PC-9 (cell line): ENCODE results near the gene KLHL15. TPM values are rescaled to one million over a fixed set of nuclear protein-coding genes. Genes with fewer than 3 reads are reported as not detected.
A peak's percentile ranks its signal among the peaks of the same experiment; 100 is the strongest.

Experiments used
- BruUV-seq: library from RNA; stranded (reverse); fragments of 400-500 nt; replicated peaks from 2 replicates; lab custom pipeline; 2021; lab: Mats Ljungman, UMichigan
- CTCF ChIA-PET: fragments of 300-600 bp; sonication (Branson Sonifier 250); formaldehyde crosslinking; loops from one replicate; lab custom pipeline; 2022; ENCODE audit warnings: antibody characterized with exemption; lab: Charles Lee
- POLR2A ChIA-PET: fragments of 300-600 bp; sonication (Branson Sonifier 250); formaldehyde crosslinking; loops from one replicate; lab custom pipeline; 2022; ENCODE audit warnings: antibody characterized with exemption; ENCODE audit not compliant: unreplicated experiment; lab: Charles Lee
- DNase-seq, 2 experiments: peaks; one replicate each; pipeline versions ENCODE4 v3.0.0 to v3.0.0-alpha.2; 2015 to 2022; ENCODE audit warnings: mixed read lengths in 1 of 2
- H2AFZ ChIP-seq: fragments of 200-600 bp; sonication (generic); 2 replicates; pipeline ENCODE4 v1.8.1; 2017; ENCODE audit warnings: antibody characterized with exemption
- H3F3A ChIP-seq: fragments of 200-600 bp; sonication (generic); 2 replicates; pipeline ENCODE4 v1.8.1; 2017; ENCODE audit warnings: antibody characterized with exemption, mild to moderate bottlenecking, low read depth; ENCODE audit not compliant: insufficient read depth
- H3K27ac ChIP-seq: fragments of 200-600 bp; sonication (generic); 2 replicates; pipeline ENCODE4 v1.6.1; 2016; ENCODE audit warnings: mixed run types
- H3K27me3 ChIP-seq: fragments of 200-600 bp; sonication (generic); 2 replicates; pipeline ENCODE4 v1.6.1; 2016; ENCODE audit warnings: low read depth, mixed run types; ENCODE audit not compliant: insufficient read depth
- H3K36me3 ChIP-seq: fragments of 200-600 bp; sonication (generic); 2 replicates; pipeline ENCODE4 v1.6.1; 2016; ENCODE audit warnings: low read depth, mixed run types
- H3K4me1 ChIP-seq: fragments of 200-600 bp; sonication (generic); replicated peaks from 2 replicates; pipeline ENCODE4 v1.6.1; 2016; ENCODE audit warnings: mixed run types; ENCODE audit not compliant: insufficient read depth
- H3K4me2 ChIP-seq: fragments of 200-600 bp; sonication (generic); 2 replicates; pipeline ENCODE4 v1.6.1; 2017; ENCODE audit warnings: mixed run types
- H3K4me3 ChIP-seq: fragments of 200-600 bp; sonication (generic); 2 replicates; pipeline ENCODE4 v1.6.1; 2016; ENCODE audit warnings: mixed run types
- H3K79me2 ChIP-seq: fragments of 200-600 bp; sonication (generic); 2 replicates; pipeline ENCODE4 v1.6.1; 2017; ENCODE audit warnings: low read depth, mixed run types
- H3K9me2 ChIP-seq: fragments of 200-600 bp; sonication (generic); 2 replicates; pipeline ENCODE4 v1.8.1; 2017; ENCODE audit warnings: mild to moderate bottlenecking; ENCODE audit not compliant: insufficient read depth
- H3K9me3 ChIP-seq: fragments of 200-600 bp; sonication (generic); 2 replicates; pipeline ENCODE4 v1.8.1; 2016; ENCODE audit warnings: low read depth; ENCODE audit not compliant: insufficient read depth
- H4K20me1 ChIP-seq: fragments of 200-600 bp; sonication (generic); 2 replicates; pipeline ENCODE4 v1.8.1; 2017; ENCODE audit not compliant: insufficient read depth
- EZH2 ChIP-seq: fragments of 200-600 bp; sonication (generic); IDR thresholded peaks from 2 replicates; pipeline ENCODE4 v1.8.0; 2017; ENCODE audit warnings: antibody characterized with exemption, low read depth
- intact Hi-C: fragments of 100-400 bp; cut with micrococcal nuclease; formaldehyde crosslinking; loops from one replicate; pipeline ENCODE4 v1.10.0; 2022; ENCODE audit not compliant: unreplicated experiment
- total RNA-seq: library from RNA; stranded (reverse); gene quantifications from 2 replicates; pipeline ENCODE4 v1.2.3, GENCODE V29; 2021
- TF ChIP-seq, protein P1 (sequence below): fragments of 200-600 bp; sonication (generic); conservative IDR thresholded peaks from 2 replicates; pipeline ENCODE4 v1.6.1; 2017; ENCODE audit warnings: mixed run types, antibody characterized with exemption, mild to moderate bottlenecking, moderate library complexity

KLHL15 gene
- total RNA-seq, 1 experiment from 2014 or later = 3.7 TPM

DNA sequence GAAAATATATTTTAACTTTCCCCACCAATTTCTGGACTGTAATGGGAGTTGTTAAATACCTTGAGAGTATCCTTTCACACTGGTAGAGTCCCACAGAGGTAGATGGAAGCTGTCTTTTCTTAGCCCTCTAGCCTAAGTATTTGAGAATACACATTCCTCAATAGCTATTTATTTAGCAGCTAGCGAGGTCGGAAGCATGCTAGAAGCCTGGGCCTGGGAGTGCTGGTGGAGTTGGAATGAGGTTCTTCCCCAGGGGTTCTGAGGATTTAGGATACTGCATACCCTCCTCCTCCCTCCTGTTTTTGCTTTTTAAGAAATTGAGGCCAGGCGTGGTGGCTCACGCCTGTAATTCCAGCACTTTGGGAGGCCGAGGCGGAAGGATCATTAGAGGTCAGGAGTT lies 999 bp upstream of the KLHL15 start:
- intact Hi-C loops = loop anchor here (5.0 kb wide), 1 partner anchor 124 kb away; no protein-coding TSS in a partner anchor
- H2AFZ ChIP-seq = no peak overlapping the region
- peaks cover 20% of the 10 kb centered on the region for H3K79me2 ChIP-seq
- H3K27ac ChIP-seq = no peak overlapping the region
- no peaks in the 10 kb centered on the region for H3K27me3 ChIP-seq
- DNase-seq = no peak
- H3K4me2 ChIP-seq = no peak overlapping the region
- peaks cover 9% of the 10 kb centered on the region; the same call in 1 of the 2 replicates for H3K4me1 ChIP-seq
- no peaks in the 10 kb centered on the region for H3K9me3 ChIP-seq
- CTCF ChIA-PET = interaction anchor here (0.7 kb wide), 2 partner anchors 317 to 364 kb away, joined by 3 read pairs; no protein-coding TSS in a partner anchor
- POLR2A ChIA-PET = interaction anchor here (0.7 kb wide), 1 partner anchor 126 kb away, joined by 5 read pairs; no protein-coding TSS in a partner anchor
- TF ChIP-seq, protein P1, sequence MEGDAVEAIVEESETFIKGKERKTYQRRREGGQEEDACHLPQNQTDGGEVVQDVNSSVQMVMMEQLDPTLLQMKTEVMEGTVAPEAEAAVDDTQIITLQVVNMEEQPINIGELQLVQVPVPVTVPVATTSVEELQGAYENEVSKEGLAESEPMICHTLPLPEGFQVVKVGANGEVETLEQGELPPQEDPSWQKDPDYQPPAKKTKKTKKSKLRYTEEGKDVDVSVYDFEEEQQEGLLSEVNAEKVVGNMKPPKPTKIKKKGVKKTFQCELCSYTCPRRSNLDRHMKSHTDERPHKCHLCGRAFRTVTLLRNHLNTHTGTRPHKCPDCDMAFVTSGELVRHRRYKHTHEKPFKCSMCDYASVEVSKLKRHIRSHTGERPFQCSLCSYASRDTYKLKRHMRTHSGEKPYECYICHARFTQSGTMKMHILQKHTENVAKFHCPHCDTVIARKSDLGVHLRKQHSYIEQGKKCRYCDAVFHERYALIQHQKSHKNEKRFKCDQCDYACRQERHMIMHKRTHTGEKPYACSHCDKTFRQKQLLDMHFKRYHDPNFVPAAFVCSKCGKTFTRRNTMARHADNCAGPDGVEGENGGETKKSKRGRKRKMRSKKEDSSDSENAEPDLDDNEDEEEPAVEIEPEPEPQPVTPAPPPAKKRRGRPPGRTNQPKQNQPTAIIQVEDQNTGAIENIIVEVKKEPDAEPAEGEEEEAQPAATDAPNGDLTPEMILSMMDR = no peak
- no peaks in the 10 kb centered on the region for H4K20me1 ChIP-seq
- no peaks in the 10 kb centered on the region for H3K36me3 ChIP-seq
- BruUV-seq = no TSS peak
- no peak overlapping the region for H3K4me3 ChIP-seq
- no peaks in the 10 kb centered on the region; the same call in 1 of the 2 replicates for H3F3A ChIP-seq
- H3K9me2 ChIP-seq = no peaks in the 10 kb centered on the region

- Histone ChIP-seq H3K79me2 (peaks cover 24% of the 10 kb centered on the region), H3K36me3 (no peaks in the 10 kb centered on the region), H3K27me3 (no peaks in the 10 kb centered on the region), H3K9me3 (no peaks in the 10 kb centered on the region), H3K27ac (peak overlapping the region; percentile 96), H3F3A (no peaks in the 10 kb centered on the region; the same call in 1 of the 2 replicates), H3K4me2 (peak overlapping the region; percentile 94), H3K9me2 (no peaks in the 10 kb centered on the region), H4K20me1 (no peaks in the 10 kb centered on the region), H2AFZ (peak overlapping the region; percentile 82), H3K4me3 (peak overlapping the region; percentile 82), H3K4me1 (peaks cover 10% of the 10 kb centered on the region; the same call in 1 of the 2 replicates)
- DNase-seq = no peak
- BruUV-seq = no TSS peak
- TF ChIP-seq, protein P1 = no peak
- no peak for TF ChIP-seq EZH2
- intact Hi-C loops = loop anchor here (5.0 kb wide), 1 partner anchor 126 kb away; no protein-coding TSS in a partner anchor
- ChIA-PET CTCF (interaction anchor here (0.6 to 2.0 kb wide), 3 partner anchors 26 to 126 kb away, joined by 3 to 20 read pairs (median 11); no protein-coding TSS in a partner anchor), POLR2A (interaction anchor here (0.6 to 1.0 kb wide), 2 partner anchors 28 to 245 kb away, joined by 5 to 10 read pairs; partner anchors contain the start of gene EIF2S3)
Measured at GRCh38 chrX:24026432-24026831, 554 bp downstream of the KLHL15 start.

GRCh38 chrX:24025741-24026403 lies 1.1 kb downstream of the KLHL15 start:
- intact Hi-C loops = loop anchor here (1.0 to 5.0 kb wide), 3 partner anchors 28 to 126 kb away; partner anchors contain the start of genes CXorf58 and EIF2S3
- Histone ChIP-seq H3K4me1 (peaks cover 10% of the 10 kb centered on the region; the same call in 1 of the 2 replicates), H3F3A (no peaks in the 10 kb centered on the region; the same call in 1 of the 2 replicates), H3K4me2 (peak overlapping the region; percentile 94), H3K36me3 (no peaks in the 10 kb centered on the region), H2AFZ (peak overlapping the region; percentile 82; the same call in 1 of the 2 replicates), H3K27me3 (no peaks in the 10 kb centered on the region), H4K20me1 (no peaks in the 10 kb centered on the region), H3K9me3 (no peaks in the 10 kb centered on the region), H3K27ac (peak overlapping the region; percentile 96), H3K4me3 (peak overlapping the region; percentile 82), H3K9me2 (no peaks in the 10 kb centered on the region), H3K79me2 (peaks cover 30% of the 10 kb centered on the region)
- TSS peak; percentile 87 for BruUV-seq
- ChIA-PET POLR2A (no interaction called here), CTCF (interaction anchor here (1.2 to 2.0 kb wide), 2 partner anchors 26 to 28 kb away, joined by 3 to 20 read pairs; no protein-coding TSS in a partner anchor)
- TF ChIP-seq EZH2 = no peak
- TF ChIP-seq, protein P1 = no peak
- peak in 1 of 2 experiments; percentile 50 for DNase-seq
